Measurements from ENCODE around the gene ZNF525. TPM values are rescaled to one million over a fixed set of nuclear protein-coding genes. Genes with fewer than 3 reads are reported as not detected.
A peak's percentile ranks its signal among the peaks of the same experiment; 100 is the strongest.
"Not testable (repeated sequence)": the region's sequence is repeated elsewhere in the genome, so short reads cannot be mapped to it uniquely, and the experiment has no call there.

Gene ZNF525
- total RNA-seq, 6 experiments from 2014 or later = 2.5 to 5.3 (median 3.9) TPM

GRCh38 chr19:53422551-53422950 lies 57.0 kb downstream of the ZNF525 start:
- no peak overlapping the region for H3K27ac Mint-ChIP-seq
- peaks cover 10% of the 10 kb centered on the region for H3K36me3 Mint-ChIP-seq (ENCODE audit: low read depth)
- no peak for TF ChIP-seq CTCF (IDR thresholded peaks at IDR 0.05)
- H3K4me3 Mint-ChIP-seq = no peak overlapping the region
- peaks cover 20% of the 10 kb centered on the region for H3K9me3 Mint-ChIP-seq
- DNase-seq = no peak
- no peaks in the 10 kb centered on the region for H3K4me1 Mint-ChIP-seq (ENCODE audit: low read depth)
- H3K27me3 Mint-ChIP-seq (ENCODE audit: insufficient read depth) = no peaks in the 10 kb centered on the region

GRCh38 chr19:53423074-53423473 lies 57.6 kb downstream of the ZNF525 start:
- H3K27me3 Mint-ChIP-seq (ENCODE audit: insufficient read depth); H3K27ac Mint-ChIP-seq; DNase-seq; H3K36me3 Mint-ChIP-seq (ENCODE audit: low read depth); H3K4me1 Mint-ChIP-seq (ENCODE audit: low read depth); H3K4me3 Mint-ChIP-seq: not testable (repeated sequence)
- peaks cover 16% of the 10 kb centered on the region; the same call in 1 of the 2 replicates for H3K9me3 Mint-ChIP-seq

GRCh38 chr19:53423680-53424079 lies 58.2 kb downstream of the ZNF525 start:
- H3K9me3 Mint-ChIP-seq = peaks cover 16% of the 10 kb centered on the region; the same call in 1 of the 2 replicates
- not testable (repeated sequence) for H3K27ac Mint-ChIP-seq; H3K36me3 Mint-ChIP-seq (ENCODE audit: low read depth); H3K4me3 Mint-ChIP-seq; H3K4me1 Mint-ChIP-seq (ENCODE audit: low read depth); H3K27me3 Mint-ChIP-seq (ENCODE audit: insufficient read depth); DNase-seq
- peak; percentile 57 for TF ChIP-seq CTCF (IDR thresholded peaks at IDR 0.05)

- Mint-ChIP-seq H3K4me3 (no peak overlapping the region), H3K27ac (no peak overlapping the region), H3K36me3 (ENCODE audit: low read depth) (no peaks in the 10 kb centered on the region; the same call in 1 of the 2 replicates), H3K4me1 (ENCODE audit: low read depth) (no peaks in the 10 kb centered on the region), H3K9me3 (peaks cover 8% of the 10 kb centered on the region; the same call in 1 of the 2 replicates), H3K27me3 (ENCODE audit: insufficient read depth) (peaks cover 5% of the 10 kb centered on the region; the same call in 1 of the 2 replicates)
- TF ChIP-seq CTCF (IDR thresholded peaks at IDR 0.05) = peak; percentile 88
- DNase-seq = peak; percentile 42
Observed at GRCh38 chr19:53424968-53425597, 59.6 kb downstream of the ZNF525 start.

GRCh38 chr19:53431399-53432087 lies 66.0 kb downstream of the ZNF525 start, which contains the start of gene ZNF761:
Gene ZNF761 (plus strand): TSS chr19:53431984. CDS start chr19:53447269, 15,285 bp downstream.
- Mint-ChIP-seq H3K27me3 (ENCODE audit: insufficient read depth) (peaks cover 5% of the 10 kb centered on the region; the same call in 1 of the 2 replicates), H3K36me3 (ENCODE audit: low read depth) (peaks cover 33% of the 10 kb centered on the region), H3K27ac (peak within 1 kb of the TSS; percentile 88), H3K4me1 (ENCODE audit: low read depth) (peaks cover 24% of the 10 kb centered on the region), H3K9me3 (peaks cover 5% of the 10 kb centered on the region; the same call in 1 of the 2 replicates), H3K4me3 (peak within 1 kb of the TSS; percentile 91)
- peak; percentile 71 for TF ChIP-seq CTCF (IDR thresholded peaks at IDR 0.05)
- DNase-seq = peak; percentile 87

Data from HFFc6 (cell line).